GM18907 (cell line): ENCODE measurements around the gene GOLGA6L7.
"Not testable (repeated sequence)": the region's sequence is repeated elsewhere in the genome, so short reads cannot be mapped to it uniquely, and the experiment has no call there.

Experiments used
- ATAC-seq: cut with Tn5 transposase; IDR thresholded peaks from one replicate; pipeline ENCODE4 v1.9.1; 2021; ENCODE audit warnings: mild to moderate bottlenecking, moderate library complexity; ENCODE audit not compliant: unreplicated experiment

The GOLGA6L7 gene

DNA sequence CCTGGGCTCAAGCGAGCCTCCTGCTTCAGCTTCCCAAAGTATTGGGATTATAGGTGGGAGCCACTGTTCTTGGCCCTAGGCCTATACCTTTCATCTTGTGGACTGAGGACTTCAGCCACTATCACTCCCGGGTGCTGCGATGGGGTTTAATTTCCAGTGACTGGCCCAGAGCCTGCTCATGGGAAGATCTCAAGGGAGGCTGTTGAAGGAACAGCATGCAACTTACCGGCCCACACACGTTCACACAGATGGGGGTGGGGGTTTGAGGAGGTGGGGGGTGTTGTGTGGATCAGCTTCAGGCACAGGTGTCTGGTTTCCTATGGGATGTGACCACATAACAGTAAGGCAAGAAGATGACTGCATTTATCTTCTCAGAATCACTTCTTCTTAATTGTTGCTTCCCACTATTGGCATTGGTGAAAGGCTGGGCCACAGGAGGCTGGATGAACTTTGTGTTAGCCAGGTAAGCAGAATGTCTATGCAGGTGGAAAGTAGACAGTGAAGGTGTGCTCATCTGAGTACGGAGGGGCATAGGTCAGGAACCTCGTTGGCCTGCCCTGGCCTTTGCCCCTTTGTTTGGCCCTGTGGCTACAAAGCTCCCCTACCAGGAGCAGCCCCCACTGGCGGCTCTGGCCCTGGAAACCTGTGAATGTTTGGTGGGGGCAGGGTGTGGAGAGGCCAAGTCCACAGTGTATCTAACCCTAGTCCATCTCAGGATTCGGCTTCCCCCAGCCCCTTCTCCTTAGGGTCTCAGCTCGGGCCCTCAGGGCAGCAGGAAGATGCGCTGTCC is 35.9 kb upstream of the GOLGA6L7 start:
- ATAC-seq: no peak

DNA sequence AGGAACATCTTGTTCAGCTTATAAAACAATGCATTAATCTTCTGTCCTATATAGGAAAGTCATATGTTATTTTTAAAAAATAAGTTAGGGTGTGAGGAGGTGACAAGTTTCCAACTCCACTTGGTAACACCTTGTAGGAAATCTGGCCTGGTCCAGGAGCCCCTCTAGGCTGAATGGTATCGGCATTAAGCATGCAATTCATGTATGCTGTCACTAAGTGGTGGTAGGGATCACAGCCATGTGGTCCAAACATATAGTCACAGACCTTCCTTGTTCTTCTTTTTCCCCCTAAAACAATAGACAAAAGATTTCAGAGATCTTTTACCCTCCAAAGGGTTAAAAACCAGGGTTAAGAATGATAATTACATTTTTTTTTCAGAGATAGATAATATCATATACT is 33.2 kb upstream of the GOLGA6L7 start:
- ATAC-seq: no peak

DNA sequence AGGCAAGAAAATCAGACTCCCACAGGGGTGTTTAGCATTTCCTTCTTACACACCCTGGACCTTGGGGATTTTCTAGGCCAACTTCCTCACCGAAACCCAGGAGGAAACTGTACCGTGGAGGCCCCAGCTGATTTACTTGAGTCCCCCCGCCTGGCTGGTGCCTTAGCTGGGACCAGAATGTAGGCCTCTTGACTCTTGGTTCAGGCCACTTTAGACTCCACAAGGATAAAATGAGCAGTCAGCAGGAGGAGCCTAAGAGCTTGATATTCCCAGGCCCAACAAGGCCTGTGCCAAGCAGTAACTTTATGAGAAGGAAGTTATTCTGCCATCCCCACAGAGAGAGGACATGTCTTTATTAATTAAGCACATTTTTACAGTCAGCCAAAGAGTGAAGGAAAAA is 32.7 kb upstream of the GOLGA6L7 start:
- no peak for ATAC-seq

DNA sequence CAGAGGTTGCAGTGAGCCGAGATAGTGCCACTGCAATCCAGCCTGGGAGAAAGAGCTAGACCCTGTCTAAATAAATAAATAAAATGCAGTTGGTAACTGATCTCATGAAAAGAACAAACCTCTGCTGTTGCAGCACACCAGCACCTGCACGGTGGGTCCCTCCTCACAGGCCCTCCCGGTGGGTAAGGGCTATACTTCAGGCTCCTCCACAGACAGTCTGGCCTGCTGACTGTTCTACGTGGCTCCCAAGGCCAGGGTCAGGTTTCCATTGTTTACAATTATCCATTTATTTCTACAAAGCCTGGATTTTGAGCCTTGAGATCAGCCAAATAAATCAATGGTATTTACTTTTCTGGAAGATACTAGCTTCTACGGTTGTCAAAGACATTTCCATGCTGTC is 32.2 kb upstream of the GOLGA6L7 start:
- ATAC-seq: no peak

GRCh38 chr15:28879551-28879950 is 31.1 kb upstream of the GOLGA6L7 start:
- no peak for ATAC-seq

- ATAC-seq: no peak
These were observed 29.8 kb upstream of the GOLGA6L7 start for GRCh38 chr15:28878209-28878608.

DNA sequence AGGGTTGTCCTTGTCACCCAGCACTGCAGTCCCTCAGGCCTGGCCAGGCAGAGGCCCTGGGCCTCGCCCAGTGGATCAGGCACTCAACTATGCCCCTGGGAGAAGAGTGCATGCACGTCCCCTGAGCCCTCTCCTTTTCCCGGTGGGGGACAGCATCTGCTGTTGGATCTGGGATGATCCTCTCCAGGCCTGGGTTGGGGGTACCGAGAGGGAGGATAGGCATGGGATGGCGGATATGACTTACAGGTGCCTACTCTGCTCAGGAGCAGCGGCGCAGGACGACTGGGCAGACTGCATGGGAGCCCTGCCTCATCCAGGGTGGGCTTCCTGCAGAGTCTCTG is 28.4 kb upstream of the GOLGA6L7 start:
- ATAC-seq: no peak

DNA sequence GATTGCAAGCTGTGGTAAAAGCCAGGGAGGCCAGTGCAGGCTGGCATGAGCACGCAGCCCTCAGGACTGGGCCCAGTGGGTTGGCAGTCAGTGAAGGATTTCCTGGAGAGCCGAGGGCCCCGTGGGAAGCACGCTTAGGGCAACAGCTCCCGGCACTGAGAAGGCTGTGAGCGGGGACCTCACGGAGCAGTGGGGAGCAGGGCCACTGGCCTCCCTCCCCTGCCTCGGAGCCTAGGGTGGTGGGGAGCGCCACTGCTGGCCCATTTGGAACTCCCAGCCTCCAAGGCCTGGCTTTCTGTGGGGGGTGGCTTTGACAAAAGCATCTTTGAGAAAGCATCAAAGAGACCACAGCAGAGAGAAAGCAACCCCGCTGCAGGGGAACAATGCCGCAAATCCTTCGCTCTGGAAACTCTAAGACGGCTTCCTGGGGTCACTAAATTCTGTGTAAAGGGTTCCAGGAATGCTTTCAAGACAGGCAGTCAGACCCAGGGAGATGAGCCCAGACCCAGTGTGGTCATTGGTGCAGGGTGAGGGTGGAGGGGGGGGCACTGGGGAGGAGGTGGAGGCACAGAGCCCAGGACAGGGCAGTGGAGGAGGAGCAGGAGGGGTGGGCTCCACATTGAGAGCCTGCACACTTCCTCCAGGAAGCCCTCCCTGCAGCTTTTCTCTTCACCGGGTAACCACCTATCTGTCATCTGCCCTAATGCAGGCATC is 27.8 kb upstream of the GOLGA6L7 start:
- ATAC-seq: no peak

DNA sequence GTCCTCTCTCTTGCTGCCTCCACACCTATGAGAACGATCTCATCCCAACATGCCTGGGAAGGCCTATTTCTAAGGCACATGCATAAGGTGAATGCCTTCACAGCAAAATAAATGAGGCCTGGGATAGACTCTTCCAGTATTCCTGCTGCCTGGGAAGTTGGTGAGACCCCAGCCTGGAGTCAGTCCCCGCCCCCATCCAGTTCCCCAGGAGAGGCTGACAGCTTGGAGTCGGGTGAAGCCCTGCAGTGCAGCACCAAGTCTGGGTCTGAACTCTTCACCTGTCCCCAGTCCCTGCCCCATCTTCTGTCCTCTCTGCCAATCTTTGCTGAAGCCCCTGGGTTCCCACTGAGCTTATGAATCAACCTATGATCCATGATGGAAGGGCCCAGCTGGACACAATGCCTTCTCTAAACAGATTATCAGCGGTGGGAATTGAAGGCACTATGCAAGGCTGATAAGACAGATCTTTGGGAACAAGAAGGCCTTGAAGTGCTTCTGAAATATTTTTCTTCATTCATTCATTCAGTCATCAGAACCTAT is 27.1 kb upstream of the GOLGA6L7 start:
- no peak for ATAC-seq

DNA sequence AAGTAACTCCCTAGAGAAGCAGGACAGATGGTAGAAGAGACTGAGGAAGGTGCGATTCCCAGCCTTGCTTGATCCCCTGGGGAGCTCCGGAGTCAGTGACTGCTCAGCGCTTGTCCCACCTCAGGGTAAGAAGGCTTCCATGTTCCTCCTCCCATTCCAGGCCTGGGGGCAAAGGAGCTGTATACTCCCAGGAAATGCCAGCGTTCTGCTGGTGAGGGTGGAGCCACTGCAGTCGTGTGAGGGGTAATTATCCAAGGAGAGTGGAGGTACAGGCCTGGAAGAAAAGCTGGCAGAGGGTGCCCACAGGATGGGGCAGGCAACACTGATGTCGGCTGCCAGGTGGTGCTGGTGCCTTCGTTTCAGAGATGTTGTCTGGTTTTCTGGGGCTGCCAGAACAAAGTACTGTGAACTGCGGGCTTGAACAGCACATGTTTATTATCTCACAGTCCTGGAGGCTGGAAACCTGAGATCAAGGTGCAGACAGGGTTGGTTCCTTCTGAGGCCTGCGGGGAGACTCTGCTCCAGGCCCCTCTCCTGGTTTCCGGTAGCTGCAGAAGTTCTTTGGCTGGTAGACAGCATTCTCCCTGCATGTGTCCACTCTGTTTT is 25.2 kb upstream of the GOLGA6L7 start:
- ATAC-seq: no peak

DNA sequence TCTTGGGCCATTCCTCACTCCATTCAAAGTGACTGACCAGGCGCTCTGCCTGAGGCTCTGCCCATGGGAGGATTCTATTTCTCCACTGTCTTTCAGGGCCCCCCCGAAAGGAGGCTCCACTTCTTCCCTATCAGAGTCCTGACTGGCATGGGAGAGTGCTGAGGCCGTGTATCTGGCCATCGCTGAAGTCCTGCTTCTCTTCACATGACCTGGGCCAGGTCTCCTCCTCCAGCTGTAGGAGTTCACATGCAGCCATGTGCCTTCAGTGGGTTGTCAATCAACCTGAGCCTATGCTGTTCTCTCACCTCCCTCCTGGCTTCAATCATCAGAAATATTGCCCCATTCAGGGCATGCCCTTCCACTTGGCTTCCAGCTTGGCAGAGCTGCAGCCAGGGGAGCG is 24.6 kb upstream of the GOLGA6L7 start:
- no peak for ATAC-seq

DNA sequence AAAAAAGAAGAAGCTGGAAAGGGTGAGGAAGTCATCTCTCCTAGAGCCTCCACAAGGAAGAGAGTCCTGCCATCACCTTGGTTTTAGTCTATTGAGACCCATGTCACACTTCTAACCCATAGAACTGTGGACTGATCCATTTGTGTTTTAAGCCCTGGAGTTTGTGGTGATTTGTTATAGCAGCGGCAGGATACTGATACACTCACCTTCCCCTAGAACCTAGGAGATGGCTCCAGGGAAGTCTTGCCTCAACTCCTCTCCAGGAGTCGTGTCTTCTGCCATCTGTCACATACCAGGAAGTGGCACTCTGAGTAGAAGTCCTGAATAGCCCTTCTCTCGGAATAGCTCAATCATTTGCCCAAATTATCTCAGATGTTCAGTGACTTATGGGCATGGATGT is 22.7 kb upstream of the GOLGA6L7 start:
- ATAC-seq: no peak

DNA sequence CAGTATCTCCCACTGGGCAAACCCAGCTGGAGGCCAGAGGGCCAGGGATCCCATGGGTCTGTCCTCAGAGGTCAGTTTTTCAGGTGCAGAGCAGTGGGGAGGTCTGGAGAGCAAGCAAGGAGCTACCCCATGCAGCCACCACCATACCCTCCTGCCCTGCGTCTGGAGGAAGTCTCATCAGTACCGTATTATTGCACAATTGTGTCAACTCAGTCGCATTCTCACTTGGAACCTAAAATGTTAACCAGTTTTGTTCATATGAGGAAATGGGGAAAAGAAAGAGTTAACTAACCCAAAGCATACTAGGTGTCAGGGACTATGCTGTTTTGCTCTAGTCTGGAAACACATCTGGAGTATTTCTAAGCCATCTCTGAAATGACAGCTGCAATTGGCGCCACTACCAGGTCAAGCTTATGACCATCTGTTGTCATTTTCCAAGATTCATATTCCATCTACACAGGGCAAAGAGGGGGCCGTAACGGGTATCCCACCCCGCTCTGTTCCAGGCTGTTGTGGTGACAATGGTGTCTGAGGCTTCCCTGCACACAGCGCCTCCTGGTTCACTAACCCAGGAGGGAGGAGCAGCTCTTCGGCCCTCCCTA is 20.4 kb upstream of the GOLGA6L7 start:
- ATAC-seq: no peak

- ATAC-seq: not testable (repeated sequence)
These were observed 13.3 kb upstream of the GOLGA6L7 start for GRCh38 chr15:28861589-28862293.

- no peak for ATAC-seq
These were observed 12.6 kb upstream of the GOLGA6L7 start for GRCh38 chr15:28861031-28861534.

DNA sequence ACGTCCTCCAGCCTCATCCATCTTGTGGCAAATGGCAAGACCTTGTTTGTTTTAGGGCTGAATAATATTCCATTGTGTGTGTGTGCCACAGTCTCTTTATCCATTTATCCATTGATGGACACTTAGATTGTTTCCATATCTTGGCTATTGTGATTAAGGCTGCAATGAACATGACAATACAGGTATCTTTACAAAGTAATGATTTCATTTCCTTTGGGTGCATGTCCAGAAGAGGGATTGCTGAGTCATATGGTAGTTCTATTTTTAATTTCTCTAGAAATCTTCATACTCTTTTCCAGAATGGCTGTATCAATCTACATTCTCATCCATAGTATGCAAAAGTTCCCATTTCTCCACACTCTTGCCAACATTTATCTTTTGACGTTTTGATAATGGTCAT is 6.1 kb upstream of the GOLGA6L7 start:
- not testable (repeated sequence) for ATAC-seq

DNA sequence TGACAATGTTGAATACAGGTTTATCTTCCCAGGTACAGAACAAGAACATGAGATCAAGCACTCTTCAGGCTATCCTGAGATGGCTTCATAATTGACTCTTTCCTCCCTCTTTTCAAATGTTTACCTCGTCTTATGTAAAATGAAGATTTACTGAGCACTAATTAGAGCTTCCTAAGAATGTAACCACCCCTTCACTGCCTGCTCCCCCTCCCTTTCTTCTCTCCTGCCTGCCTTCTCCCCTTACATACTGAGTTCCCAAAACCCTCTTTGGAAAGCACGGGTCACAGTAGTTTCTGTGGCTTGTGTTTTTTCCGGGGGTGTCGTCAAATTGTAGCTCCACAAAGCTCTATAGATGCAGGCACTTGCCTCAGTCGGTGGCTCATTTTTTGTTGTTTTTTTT is 5.2 kb upstream of the GOLGA6L7 start:
- ATAC-seq: not testable (repeated sequence)

- not testable (repeated sequence) for ATAC-seq
These were observed 1.3 kb upstream of the GOLGA6L7 start for GRCh38 chr15:28849766-28850165.

DNA sequence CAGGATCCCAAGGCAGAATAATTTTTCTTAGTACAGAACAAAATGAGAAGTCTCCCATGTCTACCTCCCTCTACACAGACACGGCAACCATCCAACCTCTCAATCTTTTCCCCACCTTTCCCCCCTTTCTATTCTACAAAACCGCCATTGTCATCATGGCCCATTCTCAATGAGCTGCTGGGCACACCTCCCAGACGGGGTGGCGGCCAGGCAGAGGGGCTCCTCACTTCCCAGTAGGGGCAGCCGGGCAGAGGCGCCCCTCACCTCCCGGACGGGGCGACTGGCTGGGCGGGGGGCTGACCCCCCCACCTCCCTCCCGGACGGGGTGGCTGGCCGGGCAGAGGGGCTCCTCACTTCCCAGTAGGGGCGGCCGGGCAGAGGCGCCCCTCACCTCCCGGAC is 827 bp upstream of the GOLGA6L7 start:
- ATAC-seq: not testable (repeated sequence)

GRCh38 chr15:28847959-28848358 is 485 bp downstream of the GOLGA6L7 start:
- ATAC-seq: not testable (repeated sequence)

DNA sequence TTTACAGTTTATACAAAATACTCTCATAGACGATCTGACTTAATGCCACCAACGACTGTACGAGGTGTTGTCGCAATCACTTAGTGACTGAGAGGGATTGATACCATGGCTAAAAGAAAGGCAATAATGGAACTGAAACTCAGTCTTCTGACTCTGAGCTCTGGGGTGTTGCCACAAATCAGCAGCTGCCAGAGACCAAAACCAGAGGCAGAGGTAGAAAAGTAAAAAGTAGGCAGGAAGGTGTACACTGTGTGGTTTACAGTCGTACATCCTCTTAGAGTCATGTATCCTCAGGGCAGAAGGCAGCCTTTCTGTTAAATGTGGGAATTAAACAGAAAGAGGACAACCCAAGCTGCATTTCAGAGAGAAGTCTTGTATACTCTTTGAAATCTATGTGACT is 1.2 kb downstream of the GOLGA6L7 start:
- peak; percentile 98 for ATAC-seq
